ENCODE results near the gene GPD1.

DNA sequence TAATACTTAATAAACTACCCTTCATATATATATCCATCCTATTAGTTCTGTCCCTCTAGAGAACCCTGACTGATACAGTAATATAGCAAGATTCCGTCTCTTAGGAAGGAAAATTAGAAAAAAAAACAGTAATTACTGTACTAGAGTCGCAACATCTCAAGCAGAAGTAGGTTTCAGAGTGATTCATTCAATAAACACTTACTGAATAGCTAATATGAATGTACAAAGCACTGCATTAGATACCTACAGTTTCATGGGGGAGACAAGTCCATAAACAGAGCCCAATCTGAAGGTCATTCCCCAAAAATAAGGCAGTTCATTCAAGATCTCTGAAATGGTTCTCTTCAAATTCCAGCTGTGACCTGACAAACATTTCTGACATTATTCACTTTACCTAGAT is 53.5 kb downstream of the GPD1 start:
- TF ChIP-seq CTCF (IDR thresholded peaks at IDR 0.05) (no peak), POLR2A (IDR thresholded peaks at IDR 0.05) (no peak), POLR2AphosphoS5 (IDR thresholded peaks at IDR 0.05) (no peak), EP300 (IDR thresholded peaks at IDR 0.05; ENCODE audit: low read depth) (no peak)

All from transverse colon (tissue), 4 donors.